ENCODE measurements around the gene CISD3.

The CISD3 gene

DNA sequence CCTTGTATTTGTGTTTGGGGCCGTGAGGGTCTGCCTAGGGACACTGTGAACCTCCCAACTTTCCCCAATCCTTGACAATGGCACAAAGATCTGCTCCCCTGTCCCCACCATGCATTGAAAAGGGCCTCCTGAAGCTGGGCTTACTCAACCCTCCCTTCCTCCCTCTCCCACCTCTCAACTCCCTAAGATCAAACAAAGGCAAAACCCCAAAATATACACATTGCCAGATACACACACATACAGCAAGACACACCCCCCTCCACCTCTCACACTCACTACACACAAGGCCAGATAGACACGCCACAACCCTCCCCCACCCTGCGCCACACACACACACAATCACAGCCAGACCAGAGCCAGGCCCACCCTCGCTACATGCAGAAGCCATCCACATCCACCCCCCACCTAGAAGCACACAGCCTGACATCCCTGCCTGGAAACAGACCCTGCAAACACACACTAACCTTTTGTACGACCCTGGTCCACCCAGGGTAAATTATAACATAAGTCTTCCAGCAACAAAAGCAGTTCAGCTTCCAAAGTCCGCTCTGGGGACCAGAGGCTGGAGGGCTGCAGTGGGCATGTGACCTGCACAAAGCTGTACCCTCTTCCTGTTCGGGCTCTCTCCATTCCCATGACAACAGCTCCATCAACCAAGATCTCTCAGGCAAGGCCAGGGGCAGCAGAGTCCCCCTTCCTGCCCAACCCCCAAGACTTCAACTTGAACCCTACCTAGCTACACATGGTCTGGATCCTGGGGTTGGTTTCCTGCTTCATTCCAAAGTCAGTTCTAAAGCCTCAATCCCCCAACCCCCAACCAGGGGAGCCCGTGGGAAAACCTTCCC, 16.1 kb downstream of the CISD3 start:
- DNase-seq = no peak

DNA sequence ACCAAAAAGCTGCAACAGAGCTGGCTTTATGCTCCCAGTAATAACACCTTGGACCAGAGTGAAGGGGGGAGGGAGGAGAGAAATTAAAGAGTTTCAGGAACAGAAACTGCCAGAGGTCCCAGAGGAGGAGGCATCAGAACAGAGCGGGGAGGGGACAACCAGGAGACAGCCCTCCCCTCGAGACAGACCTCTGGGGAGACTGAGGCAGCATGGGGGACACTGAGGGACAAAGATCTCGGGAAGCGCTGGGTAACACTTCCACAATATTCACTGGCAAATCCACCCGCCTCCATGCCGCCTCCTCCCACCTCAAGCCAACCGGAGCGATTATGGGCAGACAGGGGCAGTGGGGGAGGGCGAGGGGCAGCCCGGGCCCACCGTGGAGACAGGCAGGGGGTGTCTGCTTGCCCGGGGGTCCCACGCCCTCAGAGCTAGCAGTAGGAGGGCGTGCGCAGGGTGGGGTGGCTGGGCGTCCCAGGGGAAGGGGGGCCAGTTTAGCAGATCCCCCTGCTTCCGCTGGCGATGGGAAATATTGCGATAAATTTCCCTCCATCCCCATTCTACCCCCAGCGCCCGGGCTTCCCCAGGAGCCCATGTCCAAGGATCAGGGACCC, 16.8 kb downstream of the CISD3 start:
- DNase-seq = no peak

DNA sequence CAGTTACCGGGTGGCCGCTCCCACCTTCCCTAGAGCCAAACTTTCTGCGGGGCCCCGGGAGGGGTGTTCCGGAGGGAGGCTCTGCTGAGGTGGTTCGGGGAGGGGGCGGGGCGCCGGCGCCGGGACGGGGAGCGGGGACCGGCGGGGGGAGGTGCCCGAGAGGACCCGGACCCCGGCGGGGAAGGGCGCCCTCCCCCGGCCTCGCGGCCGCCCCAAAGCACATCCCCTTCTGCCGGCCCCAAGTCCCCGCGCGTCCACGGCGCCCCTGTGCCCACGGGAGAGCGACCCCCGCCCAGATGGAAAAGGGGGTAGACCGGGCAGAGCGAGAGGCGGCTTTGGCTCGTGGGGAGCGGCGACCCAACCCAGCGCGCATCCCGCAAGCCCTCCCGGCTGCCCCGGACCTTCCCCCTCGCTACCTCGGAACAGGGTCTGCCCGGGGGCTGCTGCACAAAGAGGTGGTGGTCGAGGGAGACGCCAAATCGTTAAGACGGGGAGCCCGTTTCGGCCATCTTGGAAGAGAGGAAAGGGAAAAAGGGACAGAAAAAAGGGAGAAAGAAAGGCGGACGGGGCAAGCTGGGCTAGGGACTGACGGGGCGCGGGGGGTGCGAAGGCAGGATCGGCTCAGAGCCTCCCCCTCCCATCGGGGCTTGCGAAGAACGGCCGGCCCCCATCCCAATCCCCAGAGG, 17.5 kb downstream of the CISD3 start:
- DNase-seq = no peak

DNA sequence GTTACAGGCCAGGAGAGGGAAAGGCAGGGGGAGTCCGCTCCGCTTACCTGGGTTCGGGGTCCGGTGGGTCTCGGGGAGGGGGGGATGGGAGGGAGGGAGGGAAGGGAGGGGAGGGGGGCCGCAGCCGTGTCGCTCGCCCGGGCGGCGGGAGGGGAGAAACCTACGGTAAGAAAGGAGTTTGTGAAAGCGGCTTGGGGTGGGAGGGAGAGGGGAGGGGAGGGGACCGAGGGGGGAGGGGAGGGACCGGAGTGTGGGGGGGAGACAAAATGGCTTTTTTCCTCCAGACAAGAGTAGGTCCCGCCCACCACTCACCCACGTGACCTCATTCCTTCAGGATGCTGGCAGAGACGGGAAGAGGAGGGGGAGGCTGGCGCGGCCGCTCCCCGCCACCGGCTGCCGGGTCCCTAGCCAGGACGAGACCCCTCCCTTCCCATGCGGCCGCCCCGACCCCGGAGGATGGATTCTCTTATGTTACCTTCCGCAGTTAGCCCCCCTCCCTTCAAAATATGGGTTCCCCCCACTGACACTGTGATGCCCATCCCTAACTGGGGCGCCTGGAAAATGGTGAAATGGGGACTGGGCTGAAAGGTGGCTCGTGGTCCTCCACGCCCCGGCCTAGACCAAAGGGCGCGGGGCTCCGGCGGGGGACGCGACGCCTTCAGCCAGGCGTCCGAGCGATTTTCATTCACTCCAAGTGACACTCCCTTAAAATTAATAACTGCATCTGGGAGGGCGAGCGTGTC, 18.2 kb downstream of the CISD3 start, which contains the start of gene PCGF2:
PCGF2 (minus strand) TSS at position 188 of the 743 bp plus-strand sequence. CDS start 7,934 bp downstream, outside the sequence.
- DNase-seq = peak; percentile 92

DNA sequence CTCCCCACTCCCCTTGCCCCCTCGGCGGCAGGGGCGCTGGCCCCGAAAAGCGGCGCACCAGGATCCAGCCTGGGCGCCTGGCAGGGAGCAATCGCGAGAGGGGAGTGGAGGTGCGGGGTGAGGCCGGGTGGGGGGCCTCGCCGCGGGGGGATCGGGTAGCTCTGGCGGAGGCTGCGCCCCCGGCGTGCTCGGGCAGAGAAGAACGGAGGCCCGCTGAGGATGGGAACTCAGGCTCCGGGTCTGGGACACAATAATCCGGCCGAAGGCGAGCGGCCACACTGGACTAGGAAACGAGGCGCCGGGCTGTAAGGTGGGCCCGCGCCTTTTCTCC, 18.7 kb downstream of the CISD3 start:
- DNase-seq = no peak

DNA sequence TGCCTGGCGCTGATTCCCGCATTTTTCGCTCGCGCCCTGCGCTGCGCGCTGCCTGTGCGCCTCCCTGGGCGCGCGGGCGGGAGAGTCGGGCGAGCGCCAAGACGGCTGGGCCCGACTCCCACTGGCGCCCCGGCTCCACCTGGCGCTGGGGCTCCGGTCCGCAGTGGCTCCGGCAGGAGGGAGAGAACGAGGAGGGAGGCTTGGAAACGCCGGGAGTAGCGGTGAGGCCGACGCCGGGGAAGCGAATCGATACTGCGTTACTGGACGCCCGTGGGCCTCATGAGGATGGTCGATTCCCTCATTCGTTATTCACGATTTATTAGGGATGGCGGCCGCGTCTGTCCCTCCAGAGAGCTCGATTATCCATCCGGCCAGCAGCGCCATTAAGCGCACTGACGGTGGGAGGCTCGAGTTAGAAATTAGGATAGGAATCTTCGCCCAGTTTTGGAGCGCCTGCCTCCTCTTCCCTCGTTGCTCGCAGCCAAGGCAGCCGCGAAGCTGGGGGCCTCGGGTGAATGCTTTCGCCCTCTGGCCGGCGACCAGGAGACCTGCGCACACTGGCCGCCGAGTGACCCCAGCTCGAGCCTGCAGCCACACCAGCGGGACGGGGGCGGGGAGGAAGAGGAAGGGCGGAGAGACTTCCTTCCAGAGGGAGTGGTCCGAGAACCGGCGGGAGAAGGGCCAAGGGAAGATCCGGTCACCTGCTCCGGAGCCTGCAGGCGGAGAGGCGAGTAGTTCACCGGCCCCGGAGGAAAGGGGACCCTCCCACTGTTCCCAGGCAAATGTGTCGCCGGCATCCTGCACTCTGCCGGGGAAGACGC, 19.3 kb downstream of the CISD3 start:
- DNase-seq = peak; percentile 35

DNA sequence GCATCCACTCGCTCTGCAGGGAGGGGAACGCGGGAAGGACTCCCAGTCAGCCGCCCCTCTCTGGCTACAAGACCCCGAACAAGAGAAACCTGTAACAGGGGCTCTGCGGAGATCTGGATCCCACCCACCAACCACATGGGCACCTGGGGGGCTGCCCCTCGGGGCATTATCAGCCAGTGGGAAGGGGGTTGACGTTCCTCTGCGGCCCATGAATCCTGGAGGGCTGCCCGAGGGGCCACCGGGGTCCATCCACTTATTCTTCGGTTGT, 19.8 kb downstream of the CISD3 start:
- no peak for DNase-seq

DNA sequence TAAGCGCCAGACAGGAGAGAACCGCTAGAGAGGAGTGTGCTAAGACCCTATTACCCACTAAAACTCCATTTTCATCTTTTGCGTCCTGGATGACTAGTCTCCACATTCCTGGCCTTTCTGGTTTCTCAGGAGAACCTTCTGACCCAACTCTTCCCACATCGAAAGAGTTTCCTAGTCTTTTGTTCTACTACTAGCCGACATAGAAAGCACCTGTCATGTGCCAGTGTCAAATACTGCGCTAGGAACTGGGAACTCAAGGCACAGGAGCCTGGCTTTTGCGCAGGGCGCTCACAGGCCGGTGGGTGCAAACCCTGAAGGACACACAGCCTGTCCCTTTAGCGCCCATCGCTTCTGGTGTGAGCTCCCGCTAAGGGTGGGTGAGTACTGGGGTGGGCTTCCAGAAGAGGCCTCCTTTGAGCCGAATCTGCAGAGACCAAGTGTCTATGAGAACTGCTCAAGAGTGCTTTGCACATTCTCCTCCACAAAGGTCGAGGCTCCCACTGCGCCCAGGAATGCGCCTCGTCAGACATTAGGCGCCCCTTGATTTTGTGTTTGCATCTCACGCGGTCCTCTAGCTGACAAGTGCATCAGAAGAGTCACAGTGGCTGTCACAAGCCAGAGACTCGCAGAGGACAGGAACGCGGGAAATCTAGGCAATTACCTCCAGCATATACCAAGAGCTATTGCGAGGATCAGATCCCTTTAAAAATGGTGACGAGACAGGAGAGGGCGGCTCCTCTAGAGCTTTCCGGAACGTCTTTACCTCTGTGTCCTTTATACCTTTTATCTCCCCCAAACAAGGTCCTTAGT, 20.4 kb downstream of the CISD3 start:
- DNase-seq = no peak

DNA sequence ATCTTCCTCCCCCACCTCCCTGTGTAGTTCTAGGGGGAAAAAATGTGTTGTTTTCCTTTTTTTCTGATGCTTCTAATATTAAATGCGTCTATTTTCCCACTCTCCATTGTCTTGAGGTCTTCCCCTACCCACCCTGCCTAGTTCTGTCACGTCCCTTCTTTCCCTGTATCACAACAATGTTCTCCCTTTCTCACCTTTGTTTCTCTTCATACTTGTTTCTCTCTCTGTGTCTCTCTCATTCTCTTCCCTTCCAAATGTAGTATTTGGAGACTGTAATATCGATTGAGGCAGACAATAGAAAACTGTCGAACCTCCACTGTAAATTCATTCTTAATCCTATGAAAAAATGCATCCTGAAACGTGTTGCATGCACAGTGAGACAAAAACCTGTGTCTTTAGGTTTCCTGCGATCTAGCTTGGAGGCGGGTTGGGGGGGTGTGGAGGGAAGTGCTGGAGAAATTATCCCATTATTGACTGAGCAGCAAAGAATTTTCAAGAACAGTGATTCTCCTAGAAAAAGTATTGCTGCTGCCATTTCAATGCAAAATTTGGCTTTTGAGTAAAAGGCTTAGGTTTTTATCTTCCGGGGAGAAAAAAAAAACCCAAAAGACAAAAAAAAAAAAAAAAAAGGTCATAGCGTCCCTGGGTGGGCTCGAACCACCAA, 21.1 kb downstream of the CISD3 start:
- DNase-seq = no peak

DNA sequence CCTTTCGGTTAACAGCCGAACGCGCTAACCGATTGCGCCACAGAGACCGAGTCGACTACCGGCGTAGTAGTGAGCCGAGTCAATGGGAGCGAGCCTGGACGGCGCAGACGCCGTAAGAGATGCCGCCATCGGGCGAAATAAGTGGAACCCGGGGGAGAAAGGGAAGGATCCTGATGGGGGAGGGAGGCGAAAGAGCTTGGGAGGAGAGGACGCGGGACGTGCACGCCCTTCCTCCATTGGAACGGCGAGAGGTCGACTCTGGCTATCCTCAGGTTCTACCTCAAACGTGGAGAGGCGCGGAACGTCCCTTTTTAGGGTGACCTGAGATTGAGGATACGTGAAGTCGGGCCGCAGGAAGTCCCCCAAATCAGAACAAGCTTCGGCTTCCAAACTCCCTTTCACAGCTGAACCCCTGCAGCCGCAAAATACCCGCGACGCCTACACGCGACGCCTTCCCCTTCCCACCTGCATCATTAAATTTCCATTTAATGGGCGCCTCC, 21.7 kb downstream of the CISD3 start:
- peak; percentile 88 for DNase-seq

DNA sequence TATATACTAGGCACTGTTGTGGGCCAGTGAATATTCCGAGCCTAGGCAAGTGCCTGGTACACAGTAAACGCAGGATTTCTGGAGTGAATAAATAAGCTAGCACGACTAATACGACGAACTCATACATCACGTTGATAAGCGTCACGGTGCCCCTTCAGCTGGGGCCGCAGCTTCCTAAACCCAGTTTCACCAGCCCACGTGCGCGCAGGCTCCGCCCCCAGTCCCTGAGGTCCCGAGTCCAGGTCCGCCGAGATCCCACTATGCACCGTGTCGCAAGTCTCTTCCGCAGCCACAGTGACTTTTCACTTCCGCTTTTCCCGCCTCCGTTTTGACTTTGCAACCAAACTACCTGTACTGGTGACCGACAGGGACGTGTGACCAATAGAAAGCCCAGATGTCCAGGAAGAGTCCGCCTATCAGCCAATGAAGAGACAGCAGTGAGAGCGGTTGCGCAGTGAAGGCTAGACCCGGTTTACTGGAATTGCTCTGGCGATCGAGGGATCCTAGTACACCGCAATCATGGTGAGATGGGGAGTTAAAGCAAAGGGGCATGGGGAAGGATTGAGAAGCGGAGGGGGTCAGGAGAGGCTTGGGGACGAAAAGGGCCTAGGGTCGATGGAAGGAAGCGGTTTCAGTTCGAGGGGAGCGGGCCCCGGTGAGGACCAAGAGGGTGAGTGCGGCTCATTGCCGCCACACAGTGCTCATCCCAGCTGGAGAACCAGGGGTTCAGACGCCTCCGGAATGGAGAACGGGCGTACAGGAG, 22.3 kb downstream of the CISD3 start, which contains the start of gene PSMB3:
PSMB3 (plus strand) TSS at position 434 of the 763 bp plus-strand sequence; CDS start at position 520, 86 bp downstream.
- peak; percentile 100 for DNase-seq

DNA sequence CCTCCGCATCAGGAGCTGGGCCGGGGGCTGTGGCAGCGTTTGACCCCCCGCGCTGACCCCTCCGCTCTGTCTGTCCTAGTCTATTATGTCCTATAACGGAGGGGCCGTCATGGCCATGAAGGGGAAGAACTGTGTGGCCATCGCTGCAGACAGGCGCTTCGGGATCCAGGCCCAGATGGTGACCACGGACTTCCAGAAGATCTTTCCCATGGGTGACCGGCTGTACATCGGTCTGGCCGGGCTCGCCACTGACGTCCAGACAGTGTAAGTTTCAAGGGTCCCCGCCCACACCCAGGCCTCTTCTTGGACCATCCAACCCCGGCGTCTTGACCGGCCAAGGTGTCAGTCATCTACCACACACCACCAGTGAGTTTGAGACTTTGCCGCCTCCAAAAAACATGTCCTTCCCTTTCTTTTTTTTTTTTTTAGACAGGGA, 22.9 kb downstream of the CISD3 start:
- no peak for DNase-seq

DNA sequence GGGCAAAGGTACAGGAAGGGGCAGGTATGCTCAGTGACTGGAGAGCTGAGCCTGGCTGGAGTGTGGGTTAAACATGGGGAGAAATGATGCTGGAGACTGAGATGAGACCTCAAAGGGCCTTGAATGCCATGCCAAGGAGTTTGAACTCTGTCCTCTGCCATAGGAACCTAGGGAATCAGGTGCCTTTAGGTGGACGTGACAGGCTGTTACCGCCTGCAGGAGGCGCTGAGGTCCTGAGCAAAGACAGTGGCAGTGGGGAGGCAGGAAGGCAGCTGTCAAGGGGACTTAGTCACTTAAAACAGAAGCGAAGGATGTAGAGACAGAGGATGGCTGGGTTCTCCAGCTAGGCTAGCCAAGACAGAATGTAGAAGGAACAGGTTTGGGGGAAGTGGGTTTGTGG, 31.5 kb downstream of the CISD3 start:
- DNase-seq = peak; percentile 23

DNA sequence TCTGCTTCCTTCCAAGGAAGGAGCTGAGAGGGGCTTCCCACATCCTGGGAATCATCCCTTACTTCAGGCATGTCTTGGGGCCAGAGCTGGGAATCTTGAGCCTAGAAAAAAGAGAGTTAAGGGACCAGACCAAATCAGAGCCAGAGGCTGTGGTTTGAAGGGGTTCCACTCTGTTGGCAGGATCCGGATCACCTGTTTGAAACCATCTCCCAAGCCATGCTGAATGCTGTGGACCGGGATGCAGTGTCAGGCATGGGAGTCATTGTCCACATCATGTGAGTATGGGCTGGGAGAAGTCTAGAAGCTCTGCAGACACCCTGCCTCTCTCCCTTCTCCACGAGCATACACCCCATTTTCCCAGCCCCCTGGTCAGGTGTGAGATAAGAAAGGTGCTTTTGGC, 32.1 kb downstream of the CISD3 start:
- no peak for DNase-seq

DNA sequence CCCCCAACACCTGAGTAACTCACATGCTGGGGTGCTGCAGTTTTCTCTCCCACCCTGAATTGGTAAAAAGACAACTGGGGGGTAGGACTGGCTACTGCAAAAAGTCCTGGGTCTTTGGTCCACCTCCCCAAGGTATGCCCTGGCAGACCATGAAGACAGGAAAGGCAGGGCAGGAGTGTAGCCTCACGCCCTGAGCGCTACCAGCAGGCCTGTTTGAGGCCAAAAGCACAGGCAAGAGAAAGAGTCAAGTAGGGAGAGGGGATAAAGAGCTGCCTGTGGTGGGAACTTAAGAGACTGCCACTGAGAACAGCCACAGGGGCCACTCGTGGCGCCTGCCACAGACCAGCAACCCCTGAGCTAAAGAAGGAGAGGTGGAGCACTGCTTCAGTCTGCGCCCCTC, 36.2 kb downstream of the CISD3 start:
- DNase-seq = no peak

DNA sequence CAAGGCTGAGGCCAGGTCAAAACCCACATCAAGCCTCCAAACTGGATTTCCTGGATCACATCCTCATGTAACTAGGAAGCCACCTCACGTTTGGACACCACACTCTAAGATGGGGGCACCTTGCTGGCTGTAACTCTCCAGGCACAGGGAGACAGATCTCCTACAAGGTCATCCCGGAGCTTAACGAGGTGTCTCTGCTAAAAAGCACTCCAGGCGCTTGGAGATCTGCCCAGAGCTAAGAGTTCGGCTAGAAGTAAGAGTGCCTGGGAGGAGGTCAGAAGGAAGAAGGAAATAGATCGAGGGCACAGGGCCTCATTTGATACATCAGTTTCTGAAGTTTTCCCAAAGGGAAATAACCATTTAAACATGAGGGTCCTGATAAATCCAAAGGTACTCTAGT, 38.3 kb downstream of the CISD3 start:
- DNase-seq = no peak

DNA sequence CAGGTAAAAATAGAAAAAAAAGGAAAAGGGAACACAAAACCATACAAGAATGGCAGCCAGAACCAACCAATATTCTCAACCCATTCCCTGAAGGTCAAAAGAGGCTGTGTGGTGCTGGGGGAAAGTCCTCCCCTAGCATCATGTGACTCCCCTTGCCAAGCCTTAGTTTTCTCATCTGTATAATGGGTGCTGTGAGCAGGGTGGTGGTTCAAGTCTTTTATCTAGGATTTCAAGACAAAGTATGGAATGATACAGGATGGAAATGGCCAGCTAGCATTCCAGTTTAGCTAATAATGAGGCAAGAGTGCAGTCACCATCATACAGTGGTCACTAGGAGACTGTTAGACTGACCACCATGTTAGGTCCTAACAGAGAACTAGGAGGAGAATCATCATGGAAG, 43.1 kb downstream of the CISD3 start:
- DNase-seq = no peak

DNA sequence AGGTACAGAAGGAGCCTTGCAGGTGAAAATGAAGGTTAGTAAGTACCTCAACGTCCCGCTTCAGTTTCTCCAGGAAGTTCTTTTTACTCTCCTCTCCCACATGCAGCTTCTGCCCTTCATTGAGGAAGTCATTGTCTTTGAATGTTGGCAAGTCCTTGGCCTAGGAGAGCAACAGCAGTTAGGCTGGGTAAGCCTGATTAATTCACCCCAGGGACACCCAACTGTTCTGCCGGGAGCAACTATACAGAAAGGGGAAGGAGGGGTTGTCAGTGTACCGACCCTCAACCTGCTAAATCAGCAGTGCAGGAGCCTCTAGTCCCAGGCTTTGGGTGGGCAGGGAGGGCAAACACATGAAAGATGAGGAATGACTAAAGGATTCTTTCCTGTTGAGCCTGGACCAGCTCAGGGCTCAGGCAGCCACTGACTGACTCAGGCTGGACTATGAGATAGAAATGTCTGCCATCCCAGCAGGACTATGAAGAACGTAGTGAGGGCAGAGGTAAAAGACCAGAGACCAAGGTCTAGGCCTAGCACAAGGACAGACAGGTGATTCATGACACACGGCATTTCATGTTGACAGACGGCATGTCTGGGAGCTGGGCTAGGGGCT, 47.6 kb downstream of the CISD3 start:
- no peak for DNase-seq

DNA sequence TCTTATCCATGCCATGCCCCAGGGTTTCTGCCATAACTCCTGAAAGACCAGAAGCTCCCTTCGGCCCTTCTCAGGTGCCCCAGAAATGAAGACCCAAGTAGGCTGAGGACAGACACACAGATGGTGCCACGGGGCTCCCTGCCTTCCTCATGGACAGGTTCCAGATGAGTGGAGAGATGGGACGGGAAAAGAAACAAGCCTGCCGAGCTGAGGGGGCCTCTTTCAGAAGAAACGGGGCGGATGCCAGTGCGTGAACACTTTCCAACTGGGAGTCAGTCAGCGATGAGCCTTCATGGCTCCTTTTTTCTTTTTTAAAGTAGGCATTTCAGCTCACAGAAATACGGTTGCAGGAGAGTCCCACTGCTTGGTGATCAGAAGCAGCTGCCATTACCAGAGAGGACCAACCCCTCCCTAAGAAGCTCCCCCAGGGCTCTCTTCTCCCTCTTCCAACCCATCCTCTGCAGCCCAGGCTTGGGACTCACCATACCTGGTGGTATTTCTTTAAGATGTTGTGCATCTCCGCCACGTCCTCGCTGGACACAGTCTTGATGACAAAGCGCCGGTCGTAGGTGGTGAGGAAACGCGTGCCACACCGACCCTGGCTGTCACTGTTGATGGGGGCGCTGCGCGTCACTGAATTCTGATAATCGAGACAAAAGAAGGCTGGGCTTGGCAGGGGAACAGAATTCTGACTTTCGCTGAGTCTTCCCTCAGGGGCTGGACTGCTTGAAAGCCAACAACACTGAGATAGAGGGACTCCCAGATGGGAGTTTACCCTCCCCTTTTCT, 50.0 kb downstream of the CISD3 start:
- no peak for DNase-seq

All from fibroblast of skin of right quadriceps (primary cell).